ENCODE data around the gene ZFYVE19.
"Not testable (repeated sequence)": the region's sequence is repeated elsewhere in the genome, so short reads cannot be mapped to it uniquely, and the experiment has no call there.

Gene ZFYVE19

GRCh38 chr15:40847223-40847961, 40.5 kb downstream of the ZFYVE19 start:
- no peak for DNase-seq (ENCODE audit: low spot score)

DNA sequence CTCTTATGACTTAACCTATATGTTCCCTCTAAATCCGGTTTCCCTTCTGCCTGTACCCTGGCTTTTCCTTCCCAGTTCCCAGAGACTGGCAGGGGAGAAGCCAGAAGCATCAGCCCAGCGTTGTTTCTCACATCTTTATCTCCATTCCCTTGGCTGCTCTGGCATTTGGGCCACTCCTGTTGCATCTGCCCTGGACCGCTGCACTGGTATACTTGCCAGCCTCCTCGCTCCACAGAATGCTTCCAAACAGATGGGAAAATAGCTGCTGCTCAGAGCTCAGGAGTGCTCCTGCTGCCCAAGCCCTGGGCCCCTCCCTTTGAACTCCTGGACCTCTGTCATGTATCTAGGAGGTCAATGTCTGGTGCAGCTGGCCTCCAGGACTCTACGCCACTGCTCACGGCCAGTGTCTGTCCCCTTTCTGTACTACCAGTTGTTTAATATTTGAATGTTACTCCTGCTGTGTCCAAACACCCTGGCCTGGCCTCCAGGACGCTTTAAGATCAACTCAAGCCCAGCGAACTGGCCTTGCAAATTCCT, 43.8 kb downstream of the ZFYVE19 start:
- DNase-seq (ENCODE audit: low spot score), result no peak

DNA sequence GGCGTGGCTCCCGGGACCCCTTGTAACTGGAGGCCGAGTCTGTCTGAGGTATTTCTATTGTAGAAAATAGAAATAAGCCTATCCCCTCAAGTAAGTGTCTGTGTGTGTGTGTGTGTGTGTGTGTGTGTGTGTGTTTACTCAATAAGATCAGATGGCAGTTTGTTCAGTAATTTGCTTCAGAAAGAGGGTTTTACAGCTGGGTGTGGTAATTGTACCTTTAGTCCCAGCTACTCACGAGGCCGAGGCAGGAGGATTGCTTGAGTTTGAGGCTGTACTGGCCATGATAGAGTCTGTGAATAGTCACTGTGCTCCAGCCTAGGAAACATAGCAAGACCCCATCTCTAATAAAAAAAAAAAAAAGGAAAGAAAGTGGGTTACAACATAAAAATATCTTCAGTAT, 45.6 kb downstream of the ZFYVE19 start:
- no peak for DNase-seq (ENCODE audit: low spot score)

GRCh38 chr15:40853241-40853890, 46.5 kb downstream of the ZFYVE19 start:
- no peak for DNase-seq (ENCODE audit: low spot score)

GRCh38 chr15:40854161-40854560, 47.3 kb downstream of the ZFYVE19 start:
- DNase-seq (ENCODE audit: low spot score), result no peak

GRCh38 chr15:40855706-40856234, 48.9 kb downstream of the ZFYVE19 start:
- no peak for DNase-seq (ENCODE audit: low spot score)

DNA sequence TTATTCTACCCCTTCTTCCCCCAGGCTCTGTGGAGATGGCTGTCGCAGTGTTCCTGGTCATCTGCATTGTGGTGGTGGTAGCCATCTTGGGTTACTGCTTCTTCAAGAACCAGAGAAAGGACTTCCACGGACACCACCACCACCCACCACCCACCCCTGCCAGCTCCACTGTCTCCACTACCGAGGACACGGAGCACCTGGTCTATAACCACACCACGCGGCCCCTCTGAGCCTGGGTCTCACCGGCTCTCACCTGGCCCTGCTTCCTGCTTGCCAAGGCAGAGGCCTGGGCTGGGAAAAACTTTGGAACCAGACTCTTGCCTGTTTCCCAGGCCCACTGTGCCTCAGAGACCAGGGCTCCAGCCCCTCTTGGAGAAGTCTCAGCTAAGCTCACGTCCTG, 49.9 kb downstream of the ZFYVE19 start:
- DNase-seq (ENCODE audit: low spot score), result no peak

- peak; percentile 83 for DNase-seq (ENCODE audit: low spot score)
Observed at GRCh38 chr15:40857601-40858341, 50.9 kb downstream of the ZFYVE19 start.

- no peak for DNase-seq (ENCODE audit: low spot score)
Observed at GRCh38 chr15:40858706-40859105, 51.8 kb downstream of the ZFYVE19 start.

DNA sequence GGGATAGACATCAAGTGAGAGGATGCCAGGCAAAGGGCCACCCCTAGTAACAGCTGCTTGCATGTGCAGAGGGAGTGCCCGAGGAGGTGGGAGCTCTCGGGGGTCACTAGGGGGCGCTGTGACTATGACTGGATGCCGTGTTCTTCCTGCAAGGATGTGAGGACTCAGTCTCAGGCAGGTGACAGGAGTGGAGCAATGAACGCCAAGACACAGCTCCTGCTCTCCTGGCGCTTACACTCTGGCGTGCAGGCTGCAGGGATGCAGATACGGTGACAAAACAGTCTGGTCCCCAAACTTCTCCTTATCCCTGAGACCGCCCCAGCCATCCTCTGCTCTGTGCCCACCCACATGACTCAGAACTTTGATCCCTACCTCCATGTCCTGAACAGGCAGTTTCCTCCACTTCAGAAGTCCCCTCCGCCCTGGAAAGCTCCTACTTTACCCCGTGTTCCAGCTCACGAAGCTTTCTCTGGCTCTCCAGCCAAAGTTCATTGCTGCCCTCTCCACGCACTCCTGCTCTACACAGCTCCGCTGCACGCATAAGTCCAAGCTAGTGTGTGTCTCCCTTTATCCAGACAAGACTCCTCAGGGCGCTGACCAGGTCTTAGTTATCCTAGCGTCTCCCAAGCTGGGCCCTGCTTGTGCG, 52.4 kb downstream of the ZFYVE19 start:
- DNase-seq (ENCODE audit: low spot score), result peak; percentile 79

DNA sequence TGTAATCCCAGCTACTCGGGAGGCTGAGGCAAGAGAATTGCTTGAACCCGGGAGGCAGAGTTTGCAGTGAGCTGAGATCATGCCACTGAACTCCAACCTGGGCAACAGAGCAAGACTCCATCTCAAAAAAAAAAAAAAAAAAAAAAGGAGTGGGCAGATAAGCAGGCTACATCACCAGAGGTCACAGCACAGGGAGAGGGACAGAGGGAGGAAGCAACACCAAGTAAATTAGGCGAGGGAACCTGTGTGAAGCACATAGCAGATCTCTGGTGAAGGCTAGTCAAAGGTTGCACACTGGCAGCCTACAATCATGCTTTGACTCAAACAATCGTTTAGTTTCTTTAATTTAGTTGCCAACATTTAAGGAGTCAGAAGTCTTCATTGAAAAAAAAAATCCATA, 54.3 kb downstream of the ZFYVE19 start:
- DNase-seq (ENCODE audit: low spot score), result not testable (repeated sequence)

- no peak for DNase-seq (ENCODE audit: low spot score)
Observed at GRCh38 chr15:40863660-40864270, 56.9 kb downstream of the ZFYVE19 start.
